Measurements from ENCODE around the gene ANKRD22.
"Not testable (repeated sequence)": the region's sequence is repeated elsewhere in the genome, so short reads cannot be mapped to it uniquely, and the experiment has no call there.

GRCh38 chr10:88882646-88883447 lies 31.2 kb upstream of the ANKRD22 start:
- not testable (repeated sequence) for TF ChIP-seq CTCF (IDR thresholded peaks at IDR 0.05; ENCODE audit: borderline replicate concordance, extremely low read depth, low read length, poor library complexity, severe bottlenecking); EZH2 (IDR thresholded peaks at IDR 0.05; ENCODE audit: borderline replicate concordance, low read depth, low read length, severe bottlenecking)
